Measurements from ENCODE around the gene PXDN. TPM values are rescaled to one million over a fixed set of nuclear protein-coding genes. Genes with fewer than 3 reads are reported as not detected.

PXDN gene
- total and polyA plus RNA-seq, 2 donors (not counting 1 experiment from before 2014, with no cell fraction given), result 0.21 to 1.4 TPM

DNA sequence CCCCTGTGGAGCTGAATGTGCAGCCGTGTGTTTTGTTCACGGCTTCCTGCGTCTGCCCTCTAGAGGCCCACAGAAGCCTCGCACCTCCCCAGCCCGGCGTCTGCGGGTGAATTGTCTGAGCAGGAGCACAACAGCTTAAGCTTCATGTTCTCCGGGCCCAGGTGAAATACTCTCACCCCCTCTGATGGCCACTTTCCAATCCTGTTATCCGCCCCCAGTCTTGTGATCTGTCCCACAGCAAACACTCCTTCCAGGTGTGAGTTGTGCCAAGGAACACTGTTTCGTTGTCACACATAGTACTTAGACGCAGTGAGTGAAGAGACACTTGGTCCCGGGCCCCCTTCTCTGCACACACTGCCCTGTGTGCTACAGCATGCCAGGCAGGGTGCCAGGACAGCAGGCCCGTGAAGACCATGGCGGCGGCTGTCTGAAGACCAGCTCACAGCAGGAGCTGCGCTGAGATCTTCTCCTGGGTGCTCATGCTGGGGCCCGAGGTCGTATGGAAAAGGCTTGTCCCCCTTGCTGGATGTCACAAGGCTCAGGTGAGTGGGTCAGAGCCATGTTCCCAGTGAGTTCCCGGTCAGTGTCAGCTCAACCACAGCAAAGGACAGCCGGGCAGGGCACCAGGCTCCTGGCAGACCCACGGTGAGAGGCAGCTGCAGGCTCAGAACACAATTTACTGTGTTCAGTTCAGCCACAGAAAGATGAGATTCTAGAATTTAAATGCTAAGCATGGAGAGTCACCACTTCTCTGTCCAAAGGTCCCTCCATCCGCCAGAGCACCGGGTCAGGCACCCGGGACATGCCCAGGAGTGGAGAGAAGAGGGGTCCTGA, 6.8 kb upstream of the PXDN start:
- DNase-seq (peak; percentile 60), ATAC-seq (ENCODE audit: low read depth) (peak; percentile 28)
- Histone ChIP-seq H3K27ac (ENCODE audit: low read length in 2 of 2) (no peak overlapping the region), H3K9me3 (ENCODE audit: control extremely low read depth in 1 of 3, control insufficient read depth in 2 of 3, insufficient read depth in 1 of 3, low read length in 2 of 3) (peaks cover 0 to 37% (median 4%) of the 10 kb centered on the region in 3 donors), H2AFZ (ENCODE audit: insufficient read depth, low read depth, low read length, poor library complexity, severe bottlenecking) (no peak overlapping the region), H3K9ac (ENCODE audit: low read length) (no peak overlapping the region), H4K20me1 (ENCODE audit: control insufficient read depth, insufficient read depth, low read length, poor library complexity, severe bottlenecking) (no peaks in the 10 kb centered on the region), H3K36me3 (replicated peaks in 1 of 2; ENCODE audit: control extremely low read depth in 1 of 2, control insufficient read depth in 1 of 2, extremely low read depth in 1 of 2, insufficient read depth in 2 of 2, low read length in 1 of 2) (no peaks in the 10 kb centered on the region), H3K4me2 (replicated peaks; ENCODE audit: low read depth, low read length, poor library complexity, severe bottlenecking) (no peak overlapping the region), H3K4me1 (ENCODE audit: control insufficient read depth in 2 of 2, insufficient read depth in 2 of 2, low read length in 2 of 2) (no peaks in the 10 kb centered on the region), H3K79me2 (ENCODE audit: control insufficient read depth, insufficient read depth, low read length) (no peaks in the 10 kb centered on the region), H3K4me3 (ENCODE audit: control extremely low read depth in 1 of 5, extremely low read depth in 1 of 5, insufficient read depth in 1 of 5, low read depth in 2 of 5, low read length in 4 of 5) (no peak overlapping the region), H3K27me3 (replicated peaks in 1 of 4; ENCODE audit: control extremely low read depth in 1 of 4, control insufficient read depth in 3 of 4, insufficient read depth in 4 of 4, low read length in 3 of 4) (peaks cover 0 to 33% (median 4%) of the 10 kb centered on the region in 4 experiments)
- 44% methylated on average over 23 of the region's 24 CpGs for WGBS (ENCODE audit: insufficient coverage)
- Mint-ChIP-seq H3K4me3 (no peak overlapping the region), H3K27me3 (peaks cover 38% of the 10 kb centered on the region), H3K27ac (no peak overlapping the region), H3K4me1 (peaks cover 4% of the 10 kb centered on the region), H3K9me3 (ENCODE audit: insufficient read depth) (no peaks in the 10 kb centered on the region)
- POLR2A ChIA-PET, result no interaction called here
- intact Hi-C loops (cut with micrococcal nuclease), result no loop called here
- no peak for TF ChIP-seq EZH2 (IDR thresholded peaks at IDR 0.05; ENCODE audit: borderline replicate concordance, insufficient read depth, low read depth, low read length, poor library complexity, severe bottlenecking)
- TF ChIP-seq, protein P1, sequence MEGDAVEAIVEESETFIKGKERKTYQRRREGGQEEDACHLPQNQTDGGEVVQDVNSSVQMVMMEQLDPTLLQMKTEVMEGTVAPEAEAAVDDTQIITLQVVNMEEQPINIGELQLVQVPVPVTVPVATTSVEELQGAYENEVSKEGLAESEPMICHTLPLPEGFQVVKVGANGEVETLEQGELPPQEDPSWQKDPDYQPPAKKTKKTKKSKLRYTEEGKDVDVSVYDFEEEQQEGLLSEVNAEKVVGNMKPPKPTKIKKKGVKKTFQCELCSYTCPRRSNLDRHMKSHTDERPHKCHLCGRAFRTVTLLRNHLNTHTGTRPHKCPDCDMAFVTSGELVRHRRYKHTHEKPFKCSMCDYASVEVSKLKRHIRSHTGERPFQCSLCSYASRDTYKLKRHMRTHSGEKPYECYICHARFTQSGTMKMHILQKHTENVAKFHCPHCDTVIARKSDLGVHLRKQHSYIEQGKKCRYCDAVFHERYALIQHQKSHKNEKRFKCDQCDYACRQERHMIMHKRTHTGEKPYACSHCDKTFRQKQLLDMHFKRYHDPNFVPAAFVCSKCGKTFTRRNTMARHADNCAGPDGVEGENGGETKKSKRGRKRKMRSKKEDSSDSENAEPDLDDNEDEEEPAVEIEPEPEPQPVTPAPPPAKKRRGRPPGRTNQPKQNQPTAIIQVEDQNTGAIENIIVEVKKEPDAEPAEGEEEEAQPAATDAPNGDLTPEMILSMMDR (IDR thresholded peaks at IDR 0.05), result peak; percentile 64
- CTCF ChIA-PET, result interaction anchor here (0.5 kb wide), 1 partner anchor 199 kb away, joined by 3 read pairs; no protein-coding TSS in a partner anchor
